Measurements from ENCODE around the gene HMOX2.
A peak's percentile ranks its signal among the peaks of the same experiment; 100 is the strongest.

HMOX2 gene

GRCh38 chr16:4465977-4466779 lies 10.0 kb upstream of the HMOX2 start:
- DNase-seq = no peak

- DNase-seq = no peak
These were observed 8.3 kb upstream of the HMOX2 start for GRCh38 chr16:4467916-4468315.

GRCh38 chr16:4468972-4469371 lies 7.2 kb upstream of the HMOX2 start:
- DNase-seq = no peak

- DNase-seq = no peak
These were observed 4.3 kb upstream of the HMOX2 start for GRCh38 chr16:4471869-4472268.

GRCh38 chr16:4472880-4473279 lies 3.3 kb upstream of the HMOX2 start:
- DNase-seq = no peak

- peak; percentile 78 for DNase-seq
These were observed 1.8 kb upstream of the HMOX2 start, which contains the start of gene NMRAL1 for GRCh38 chr16:4474192-4474961. Gene NMRAL1, minus strand, starts transcription at chr16:4474625. Its CDS starts 493 bp downstream, at chr16:4474132.

- DNase-seq = no peak
These were observed 1.8 kb downstream of the HMOX2 start for GRCh38 chr16:4477966-4478365.

GRCh38 chr16:4481526-4481925 lies 5.3 kb downstream of the HMOX2 start:
- DNase-seq = peak; percentile 28

- no peak for DNase-seq
These were observed 5.8 kb downstream of the HMOX2 start for GRCh38 chr16:4481963-4482362.

- no peak for DNase-seq
These were observed 10.1 kb downstream of the HMOX2 start for GRCh38 chr16:4486126-4486893.

- DNase-seq = no peak
These were observed 11.8 kb downstream of the HMOX2 start for GRCh38 chr16:4487955-4488498.

- DNase-seq = no peak
These were observed 12.3 kb downstream of the HMOX2 start for GRCh38 chr16:4488499-4488967.

- no peak for DNase-seq
These were observed 12.8 kb downstream of the HMOX2 start for GRCh38 chr16:4489030-4489429.

- no peak for DNase-seq
These were observed 15.7 kb downstream of the HMOX2 start for GRCh38 chr16:4491898-4492297.

- no peak for DNase-seq
These were observed 18.7 kb downstream of the HMOX2 start for GRCh38 chr16:4494746-4495490.

- no peak for DNase-seq
These were observed 19.6 kb downstream of the HMOX2 start for GRCh38 chr16:4495766-4496165.

- no peak for DNase-seq
These were observed 20.1 kb downstream of the HMOX2 start for GRCh38 chr16:4496305-4496704.

GRCh38 chr16:4498546-4499195 lies 22.5 kb downstream of the HMOX2 start:
- no peak for DNase-seq

- DNase-seq = no peak
These were observed 23.0 kb downstream of the HMOX2 start for GRCh38 chr16:4499196-4499555.

GRCh38 chr16:4500272-4500671 lies 24.1 kb downstream of the HMOX2 start:
- DNase-seq = no peak

GRCh38 chr16:4501071-4501478 lies 24.9 kb downstream of the HMOX2 start:
- no peak for DNase-seq
